ENCODE data around the gene MCHR2. TPM values are rescaled to one million over a fixed set of nuclear protein-coding genes. Genes with fewer than 3 reads are reported as not detected.

Gene MCHR2
- total RNA-seq, 1 experiment from 2014 or later = not detected

DNA sequence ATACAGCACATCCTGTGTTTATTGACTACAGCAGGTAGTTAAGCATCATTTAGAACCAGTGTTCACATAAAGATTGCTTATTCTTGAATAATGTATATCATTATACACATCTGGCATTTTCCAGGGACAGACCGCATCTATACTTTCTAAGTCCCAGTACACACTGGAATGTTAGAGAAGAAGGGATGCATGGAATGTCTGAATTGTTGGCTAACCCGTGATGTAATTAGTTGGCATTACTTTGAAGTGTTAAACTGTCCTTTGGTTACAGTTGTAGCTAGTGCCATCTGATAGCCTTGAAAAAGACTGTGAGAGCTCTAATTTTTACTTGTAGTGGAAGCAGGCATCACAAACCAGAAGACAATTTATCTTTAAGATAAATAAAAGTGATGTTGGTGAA lies 29.8 kb upstream of the MCHR2 start:
- Mint-ChIP-seq H3K4me3 (ENCODE audit: unreplicated experiment) (no peak overlapping the region), H3K9me3 (ENCODE audit: unreplicated experiment) (no peaks in the 10 kb centered on the region), H3K36me3 (ENCODE audit: insufficient read depth, unreplicated experiment) (no peaks in the 10 kb centered on the region), H3K4me1 (ENCODE audit: low read depth, unreplicated experiment) (no peaks in the 10 kb centered on the region), H3K27me3 (ENCODE audit: insufficient read depth, unreplicated experiment) (peaks cover 13% of the 10 kb centered on the region), H3K27ac (ENCODE audit: unreplicated experiment) (no peak overlapping the region)
- no peak for DNase-seq
- H3K4me1 ChIP-seq = no peaks in the 10 kb centered on the region
- H3K9me3 ChIP-seq = no peaks in the 10 kb centered on the region
- TF ChIP-seq, protein P1, sequence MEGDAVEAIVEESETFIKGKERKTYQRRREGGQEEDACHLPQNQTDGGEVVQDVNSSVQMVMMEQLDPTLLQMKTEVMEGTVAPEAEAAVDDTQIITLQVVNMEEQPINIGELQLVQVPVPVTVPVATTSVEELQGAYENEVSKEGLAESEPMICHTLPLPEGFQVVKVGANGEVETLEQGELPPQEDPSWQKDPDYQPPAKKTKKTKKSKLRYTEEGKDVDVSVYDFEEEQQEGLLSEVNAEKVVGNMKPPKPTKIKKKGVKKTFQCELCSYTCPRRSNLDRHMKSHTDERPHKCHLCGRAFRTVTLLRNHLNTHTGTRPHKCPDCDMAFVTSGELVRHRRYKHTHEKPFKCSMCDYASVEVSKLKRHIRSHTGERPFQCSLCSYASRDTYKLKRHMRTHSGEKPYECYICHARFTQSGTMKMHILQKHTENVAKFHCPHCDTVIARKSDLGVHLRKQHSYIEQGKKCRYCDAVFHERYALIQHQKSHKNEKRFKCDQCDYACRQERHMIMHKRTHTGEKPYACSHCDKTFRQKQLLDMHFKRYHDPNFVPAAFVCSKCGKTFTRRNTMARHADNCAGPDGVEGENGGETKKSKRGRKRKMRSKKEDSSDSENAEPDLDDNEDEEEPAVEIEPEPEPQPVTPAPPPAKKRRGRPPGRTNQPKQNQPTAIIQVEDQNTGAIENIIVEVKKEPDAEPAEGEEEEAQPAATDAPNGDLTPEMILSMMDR (IDR thresholded peaks at IDR 0.05; ENCODE audit: insufficient read depth in 1 of 2, low read depth in 1 of 2, low read length in 1 of 2, severe bottlenecking in 1 of 2, unreplicated experiment in 1 of 2) = no peak
- POLR2A ChIA-PET = no interaction called here
- no TSS peak for BruUV-seq (replicated peaks)
- no peaks in the 10 kb centered on the region for H3K27me3 ChIP-seq (replicated peaks; ENCODE audit: control insufficient read depth, insufficient read depth, low read length)
- CTCF ChIA-PET = no interaction called here
- H3K4me3 ChIP-seq (ENCODE audit: low read depth, low read length) = no peak overlapping the region
- H3K36me3 ChIP-seq (ENCODE audit: control insufficient read depth, insufficient read depth, low read length) = no peaks in the 10 kb centered on the region
- intact Hi-C loops (cut with micrococcal nuclease; ENCODE audit: unreplicated experiment) = no loop called here

DNA sequence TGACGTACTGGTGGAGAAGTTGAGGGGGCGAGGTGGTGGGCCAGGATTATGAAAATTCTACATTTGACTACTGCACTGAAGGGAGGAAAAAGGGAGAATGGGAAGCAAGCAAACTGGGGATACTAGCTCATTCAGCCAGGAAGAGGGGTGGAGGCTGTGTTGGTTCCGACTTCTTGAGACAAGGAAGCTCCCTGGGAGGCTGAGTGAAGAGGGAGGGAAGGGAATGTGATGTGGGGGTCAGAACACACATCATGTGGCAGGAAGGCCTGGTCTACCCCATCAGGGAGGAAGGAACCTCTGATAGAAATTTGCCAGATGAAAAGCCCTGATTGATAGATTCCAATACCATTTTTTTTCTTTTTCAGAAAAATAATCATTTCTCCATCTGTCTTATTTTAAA lies 28.8 kb upstream of the MCHR2 start:
- Histone ChIP-seq H3K27me3 (replicated peaks; ENCODE audit: control insufficient read depth, insufficient read depth, low read length) (no peaks in the 10 kb centered on the region), H3K4me1 (no peaks in the 10 kb centered on the region), H3K4me3 (ENCODE audit: low read depth, low read length) (no peak overlapping the region), H3K36me3 (ENCODE audit: control insufficient read depth, insufficient read depth, low read length) (no peaks in the 10 kb centered on the region), H3K9me3 (no peaks in the 10 kb centered on the region)
- no peak overlapping the region for H3K4me3 Mint-ChIP-seq (ENCODE audit: unreplicated experiment)
- TF ChIP-seq, protein P1 (IDR thresholded peaks at IDR 0.05; ENCODE audit: insufficient read depth in 1 of 2, low read depth in 1 of 2, low read length in 1 of 2, severe bottlenecking in 1 of 2, unreplicated experiment in 1 of 2) = no peak
- H3K9me3 Mint-ChIP-seq (ENCODE audit: unreplicated experiment) = peaks cover 8% of the 10 kb centered on the region
- intact Hi-C loops (cut with micrococcal nuclease; ENCODE audit: unreplicated experiment) = no loop called here
- H3K27ac Mint-ChIP-seq (ENCODE audit: unreplicated experiment) = no peak overlapping the region
- ChIA-PET POLR2A (no interaction called here), CTCF (no interaction called here)
- no peaks in the 10 kb centered on the region for H3K36me3 Mint-ChIP-seq (ENCODE audit: insufficient read depth, unreplicated experiment)
- peaks cover 15% of the 10 kb centered on the region for H3K27me3 Mint-ChIP-seq (ENCODE audit: insufficient read depth, unreplicated experiment)
- DNase-seq = no peak
- no TSS peak for BruUV-seq (replicated peaks)
- H3K4me1 Mint-ChIP-seq (ENCODE audit: low read depth, unreplicated experiment) = no peaks in the 10 kb centered on the region

DNA sequence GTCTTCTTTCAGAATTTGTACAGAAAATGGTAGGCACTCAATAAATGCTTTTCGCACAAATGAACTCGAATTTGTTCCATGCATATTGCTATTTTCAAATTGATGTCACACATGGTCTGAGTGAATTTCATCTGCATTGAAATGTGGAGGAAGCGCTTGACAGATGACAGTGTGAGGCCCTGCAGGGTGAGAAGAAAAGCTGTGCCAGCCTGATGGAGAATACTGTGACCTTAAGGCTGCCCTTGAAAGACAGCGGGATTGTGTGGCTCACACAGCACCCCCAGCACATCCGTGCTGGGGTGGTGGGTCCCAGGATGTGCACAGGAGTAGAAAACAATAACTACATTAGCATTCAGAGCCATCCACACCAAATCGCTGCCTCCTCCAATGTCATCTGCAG lies 14.8 kb upstream of the MCHR2 start:
- ChIA-PET CTCF (no interaction called here), POLR2A (no interaction called here)
- no peak overlapping the region for H3K4me3 Mint-ChIP-seq (ENCODE audit: unreplicated experiment)
- no peaks in the 10 kb centered on the region for H3K9me3 Mint-ChIP-seq (ENCODE audit: unreplicated experiment)
- no peaks in the 10 kb centered on the region for H3K9me3 ChIP-seq
- no peaks in the 10 kb centered on the region for H3K36me3 Mint-ChIP-seq (ENCODE audit: insufficient read depth, unreplicated experiment)
- no peak overlapping the region for H3K4me3 ChIP-seq (ENCODE audit: low read depth, low read length)
- H3K36me3 ChIP-seq (ENCODE audit: control insufficient read depth, insufficient read depth, low read length) = no peaks in the 10 kb centered on the region
- no peaks in the 10 kb centered on the region for H3K4me1 Mint-ChIP-seq (ENCODE audit: low read depth, unreplicated experiment)
- no peaks in the 10 kb centered on the region for H3K27me3 ChIP-seq (replicated peaks; ENCODE audit: control insufficient read depth, insufficient read depth, low read length)
- no TSS peak for BruUV-seq (replicated peaks)
- H3K27ac Mint-ChIP-seq (ENCODE audit: unreplicated experiment) = no peak overlapping the region
- no peaks in the 10 kb centered on the region for H3K4me1 ChIP-seq
- no peak for DNase-seq
- TF ChIP-seq, protein P1 (IDR thresholded peaks at IDR 0.05; ENCODE audit: insufficient read depth in 1 of 2, low read depth in 1 of 2, low read length in 1 of 2, severe bottlenecking in 1 of 2, unreplicated experiment in 1 of 2) = no peak
- H3K27me3 Mint-ChIP-seq (ENCODE audit: insufficient read depth, unreplicated experiment) = peaks cover 7% of the 10 kb centered on the region
- intact Hi-C loops (cut with micrococcal nuclease; ENCODE audit: unreplicated experiment) = no loop called here

Data from Caco-2 (cell line).